SK-N-SH treated with all-trans-retinoic acid at 6 μM for 48 hours (cell line): ENCODE results near the gene PKN2.

Experiments used
- CREB5 ChIP-seq: fragments of 250-450 bp; sonication (Bioruptor Pico); IDR thresholded peaks from 2 replicates; pipeline ENCODE4 v1.5.1; 2020; ENCODE audit warnings: low read depth, mild to moderate bottlenecking, moderate library complexity
- CSRNP3 ChIP-seq: fragments of 250-450 bp; sonication (Bioruptor Pico); IDR thresholded peaks from 2 replicates; pipeline ENCODE4 v1.5.1; 2021; ENCODE audit warnings: mild to moderate bottlenecking, moderate library complexity
- GLIS3 ChIP-seq: fragments of 250-450 bp; sonication (Bioruptor Pico); IDR thresholded peaks from 2 replicates; pipeline ENCODE4 v1.5.0; 2020; ENCODE audit warnings: mild to moderate bottlenecking, moderate library complexity
- ISL1 ChIP-seq: fragments of 250-450 bp; sonication (Bioruptor Pico); IDR thresholded peaks from 2 replicates; pipeline ENCODE4 v2.1.2; 2022; ENCODE audit warnings: mild to moderate bottlenecking, moderate library complexity
- PATZ1 ChIP-seq: fragments of 250-450 bp; sonication (Bioruptor Pico); IDR thresholded peaks from 2 replicates; pipeline ENCODE4 v1.8.0; 2020; ENCODE audit warnings: mild to moderate bottlenecking, moderate library complexity, borderline replicate concordance
- POU6F1 ChIP-seq: fragments of 250-450 bp; sonication (Bioruptor Pico); IDR thresholded peaks from 2 replicates; pipeline ENCODE4 v1.8.0; 2021; ENCODE audit warnings: low read depth, mild to moderate bottlenecking, moderate library complexity, borderline replicate concordance
- PPARA ChIP-seq: fragments of 250-450 bp; sonication (Bioruptor Pico); IDR thresholded peaks from 2 replicates; pipeline ENCODE4 v1.5.0; 2020; ENCODE audit warnings: mild to moderate bottlenecking, borderline replicate concordance
- RARB ChIP-seq: fragments of 250-450 bp; sonication (Bioruptor Pico); IDR thresholded peaks from 2 replicates; pipeline ENCODE4 v1.8.0; 2021; ENCODE audit warnings: mild to moderate bottlenecking, moderate library complexity
- TCF4 ChIP-seq: fragments of 250-450 bp; sonication (Bioruptor Pico); IDR thresholded peaks from 2 replicates; pipeline ENCODE4 v1.8.0; 2021; ENCODE audit warnings: mild to moderate bottlenecking, moderate library complexity, borderline replicate concordance
- ZFP3 ChIP-seq: fragments of 250-450 bp; sonication (Bioruptor Pico); IDR thresholded peaks from 2 replicates; pipeline ENCODE4 v1.5.0; 2020; ENCODE audit warnings: mild to moderate bottlenecking, moderate library complexity
- ZFP30 ChIP-seq: fragments of 450-650 bp; formaldehyde crosslinking; IDR thresholded peaks from 2 replicates; pipeline ENCODE4 v1.5.0; 2022; ENCODE audit warnings: mild to moderate bottlenecking, moderate library complexity

GRCh38 chr1:88646476-88647248 is 37.4 kb upstream of the PKN2 start:
- TF ChIP-seq POU6F1 (CRISPR knock-in tag) (no peak), PATZ1 (CRISPR knock-in tag) (no peak), PPARA (no peak), CSRNP3 (CRISPR knock-in tag) (no peak), GLIS3 (CRISPR knock-in tag) (no peak), ZFP30 (CRISPR knock-in tag) (no peak), RARB (CRISPR knock-in tag) (no peak), ISL1 (CRISPR knock-in tag) (no peak), CREB5 (CRISPR knock-in tag) (no peak), ZFP3 (CRISPR knock-in tag) (no peak), TCF4 (CRISPR knock-in tag) (no peak)
